ENCODE measurements around the gene ADISSP. TPM values are rescaled to one million over a fixed set of nuclear protein-coding genes. Genes with fewer than 3 reads are reported as not detected.
A peak's percentile ranks its signal among the peaks of the same experiment; 100 is the strongest.

Gene ADISSP
- polyA plus RNA-seq, 3 donors: 59.6 to 78.5 (median 68.5) TPM

DNA sequence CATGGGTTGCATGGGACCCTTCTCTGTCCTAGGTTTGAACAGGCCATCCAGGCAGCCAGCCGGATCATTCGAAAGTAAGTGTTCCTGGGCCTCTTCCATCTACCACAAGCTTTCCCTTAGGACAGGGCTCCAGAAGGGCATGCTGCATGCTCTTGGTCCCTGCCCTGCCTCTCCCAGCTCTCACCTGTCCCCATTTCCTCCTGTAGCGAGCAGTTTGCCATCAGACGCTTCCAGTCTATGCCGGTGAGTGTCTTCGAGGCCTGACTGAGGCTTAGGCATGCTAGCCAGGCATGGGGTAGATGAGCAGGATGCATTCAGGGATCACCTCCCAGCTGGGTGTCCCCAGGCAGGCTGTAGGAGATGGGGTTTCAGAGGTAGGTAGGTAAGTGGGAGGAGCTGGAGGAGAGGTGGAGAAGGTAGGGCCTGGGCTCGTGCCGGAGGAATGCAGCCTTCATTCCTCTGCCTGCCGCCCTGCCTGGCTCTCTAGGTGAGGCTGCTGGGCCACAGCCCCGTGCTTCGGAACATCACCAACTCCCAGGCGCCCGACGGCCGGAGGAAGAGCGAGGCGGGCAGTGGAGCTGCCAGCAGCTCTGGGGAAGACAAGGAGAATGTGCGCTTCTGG lies 32.8 kb upstream of the ADISSP start:
- Histone ChIP-seq H3K9ac (ENCODE audit: insufficient read depth, low read length, poor library complexity, severe bottlenecking) (no peak overlapping the region), H3K36me3 (replicated peaks in 1 of 2; ENCODE audit: control insufficient read depth in 1 of 2, insufficient read depth in 2 of 2, low read length in 2 of 2) (peaks cover 10 to 58% of the 10 kb centered on the region in 2 donors), H3K4me1 (ENCODE audit: control insufficient read depth in 1 of 2, insufficient read depth in 2 of 2, low read length in 2 of 2) (peaks cover 57 to 76% of the 10 kb centered on the region in 2 donors), H2AFZ (ENCODE audit: insufficient read depth, low read depth, low read length, poor library complexity, severe bottlenecking) (no peak overlapping the region), H3K4me3 (replicated peaks in 1 of 3; ENCODE audit: low read depth in 2 of 3, low read length in 3 of 3) (no peak overlapping the region), H3K27ac (ENCODE audit: low read depth in 1 of 2, low read length in 2 of 2) (no peak overlapping the region), H4K20me1 (ENCODE audit: insufficient read depth, low read length) (peaks cover 5% of the 10 kb centered on the region), H3K27me3 (ENCODE audit: control insufficient read depth in 2 of 2, insufficient read depth in 2 of 2, low read length in 2 of 2) (no peaks in the 10 kb centered on the region), H3K9me3 (replicated peaks in 1 of 2; ENCODE audit: control insufficient read depth in 1 of 2, insufficient read depth in 1 of 2, low read length in 2 of 2) (no peaks in the 10 kb centered on the region), H3K79me2 (ENCODE audit: insufficient read depth, low read length) (peaks cover 45% of the 10 kb centered on the region), H3K4me2 (replicated peaks; ENCODE audit: extremely low read depth, low read length, poor library complexity, severe bottlenecking) (no peak overlapping the region)
- Mint-ChIP-seq H3K27me3 (ENCODE audit: low read depth in 3 of 3) (peaks cover 0 to 4% (median 0%) of the 10 kb centered on the region in 3 donors), H3K27ac (no peak overlapping the region), H3K4me1 (peaks cover 65% of the 10 kb centered on the region), H3K9me3 (no peaks in the 10 kb centered on the region), H3K4me3 (no peak overlapping the region), H3K36me3 (peaks cover 35 to 48% of the 10 kb centered on the region in 2 donors)
- intact Hi-C loops (cut with micrococcal nuclease): no loop called here
- WGBS (ENCODE audit: insufficient coverage): 98% methylated on average over 15 of the region's 18 CpGs
- TF ChIP-seq, protein P1, sequence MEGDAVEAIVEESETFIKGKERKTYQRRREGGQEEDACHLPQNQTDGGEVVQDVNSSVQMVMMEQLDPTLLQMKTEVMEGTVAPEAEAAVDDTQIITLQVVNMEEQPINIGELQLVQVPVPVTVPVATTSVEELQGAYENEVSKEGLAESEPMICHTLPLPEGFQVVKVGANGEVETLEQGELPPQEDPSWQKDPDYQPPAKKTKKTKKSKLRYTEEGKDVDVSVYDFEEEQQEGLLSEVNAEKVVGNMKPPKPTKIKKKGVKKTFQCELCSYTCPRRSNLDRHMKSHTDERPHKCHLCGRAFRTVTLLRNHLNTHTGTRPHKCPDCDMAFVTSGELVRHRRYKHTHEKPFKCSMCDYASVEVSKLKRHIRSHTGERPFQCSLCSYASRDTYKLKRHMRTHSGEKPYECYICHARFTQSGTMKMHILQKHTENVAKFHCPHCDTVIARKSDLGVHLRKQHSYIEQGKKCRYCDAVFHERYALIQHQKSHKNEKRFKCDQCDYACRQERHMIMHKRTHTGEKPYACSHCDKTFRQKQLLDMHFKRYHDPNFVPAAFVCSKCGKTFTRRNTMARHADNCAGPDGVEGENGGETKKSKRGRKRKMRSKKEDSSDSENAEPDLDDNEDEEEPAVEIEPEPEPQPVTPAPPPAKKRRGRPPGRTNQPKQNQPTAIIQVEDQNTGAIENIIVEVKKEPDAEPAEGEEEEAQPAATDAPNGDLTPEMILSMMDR (IDR thresholded peaks at IDR 0.05): no peak
- DNase-seq: no peak

- H3K36me3 Mint-ChIP-seq: peaks cover 29 to 42% of the 10 kb centered on the region in 2 donors
- Histone ChIP-seq H2AFZ (ENCODE audit: insufficient read depth, low read depth, low read length, poor library complexity, severe bottlenecking) (no peak overlapping the region), H4K20me1 (ENCODE audit: insufficient read depth, low read length) (peaks cover 5% of the 10 kb centered on the region), H3K79me2 (ENCODE audit: insufficient read depth, low read length) (peaks cover 45% of the 10 kb centered on the region), H3K36me3 (replicated peaks in 1 of 2; ENCODE audit: control insufficient read depth in 1 of 2, insufficient read depth in 2 of 2, low read length in 2 of 2) (peaks cover 10 to 49% of the 10 kb centered on the region in 2 donors), H3K9ac (ENCODE audit: insufficient read depth, low read length, poor library complexity, severe bottlenecking) (no peak overlapping the region), H3K27me3 (ENCODE audit: control insufficient read depth in 2 of 2, insufficient read depth in 2 of 2, low read length in 2 of 2) (no peaks in the 10 kb centered on the region), H3K4me1 (ENCODE audit: control insufficient read depth in 1 of 2, insufficient read depth in 2 of 2, low read length in 2 of 2) (peaks cover 45 to 65% of the 10 kb centered on the region in 2 donors), H3K27ac (ENCODE audit: low read depth in 1 of 2, low read length in 2 of 2) (no peak overlapping the region), H3K9me3 (replicated peaks in 1 of 2; ENCODE audit: control insufficient read depth in 1 of 2, insufficient read depth in 1 of 2, low read length in 2 of 2) (no peaks in the 10 kb centered on the region), H3K4me3 (replicated peaks in 1 of 3; ENCODE audit: low read depth in 2 of 3, low read length in 3 of 3) (no peak overlapping the region), H3K4me2 (replicated peaks; ENCODE audit: extremely low read depth, low read length, poor library complexity, severe bottlenecking) (no peak overlapping the region)
- no peak overlapping the region for H3K4me3 Mint-ChIP-seq
- intact Hi-C loops (cut with micrococcal nuclease): no loop called here
- H3K27me3 Mint-ChIP-seq (ENCODE audit: low read depth in 3 of 3): peaks cover 0 to 4% (median 0%) of the 10 kb centered on the region in 3 donors
- peaks cover 54% of the 10 kb centered on the region for H3K4me1 Mint-ChIP-seq
- no peak overlapping the region for H3K27ac Mint-ChIP-seq
- 100% methylated on average over 3 of the region's 3 CpGs for WGBS (ENCODE audit: insufficient coverage)
- DNase-seq: peak in 1 of 3 donors; percentile 1
- TF ChIP-seq, protein P1 (IDR thresholded peaks at IDR 0.05): no peak
- no peaks in the 10 kb centered on the region for H3K9me3 Mint-ChIP-seq
Measured at GRCh38 chr20:3798908-3799248, 31.3 kb upstream of the ADISSP start.

Measured in CD14-positive monocyte (primary cell).